ENCODE measurements around the gene NTRK3. TPM values are rescaled to one million over a fixed set of nuclear protein-coding genes. Genes with fewer than 3 reads are reported as not detected.

The NTRK3 gene
- total RNA-seq, 6 donors from 2014 or later, result 1.4 to 11.5 (median 2.4) TPM

GRCh38 chr15:88016406-88016805 lies 240.1 kb downstream of the NTRK3 start:
- ATAC-seq (ENCODE audit: low FRiP score in 2 of 2), result no peak
- H3K36me3 ChIP-seq, result no peaks in the 10 kb centered on the region
- H3K27me3 ChIP-seq, result no peaks in the 10 kb centered on the region
- no peaks in the 10 kb centered on the region for H3K9me3 ChIP-seq
- H3K27ac ChIP-seq, result no peak overlapping the region
- no peak for DNase-seq
- TF ChIP-seq CTCF (IDR thresholded peaks at IDR 0.05), result no peak
- no peak for TF ChIP-seq POLR2A (IDR thresholded peaks at IDR 0.05)
- TF ChIP-seq POLR2AphosphoS5 (IDR thresholded peaks at IDR 0.05), result no peak
- no peak for TF ChIP-seq EP300 (IDR thresholded peaks at IDR 0.05)
- 54 to 60% methylated on average over 3 of the region's 3 CpGs for WGBS, 2 donors
- no peak overlapping the region for H3K4me3 ChIP-seq
- H3K4me1 ChIP-seq, result no peaks in the 10 kb centered on the region

- Histone ChIP-seq H3K27me3 (no peaks in the 10 kb centered on the region), H3K4me1 (no peaks in the 10 kb centered on the region), H3K4me3 (no peak overlapping the region), H3K27ac (no peak overlapping the region), H3K9me3 (no peaks in the 10 kb centered on the region), H3K36me3 (no peaks in the 10 kb centered on the region)
- TF ChIP-seq POLR2AphosphoS5 (IDR thresholded peaks at IDR 0.05), result no peak
- TF ChIP-seq POLR2A (IDR thresholded peaks at IDR 0.05), result no peak
- TF ChIP-seq EP300 (IDR thresholded peaks at IDR 0.05), result no peak
- TF ChIP-seq CTCF (IDR thresholded peaks at IDR 0.05), result no peak
- no peak for ATAC-seq (ENCODE audit: low FRiP score in 2 of 2)
- 69 to 73% methylated on average over 9 of the region's 9 CpGs for WGBS, 2 donors
- DNase-seq, result peak in 1 of 2 donors; percentile 0
These were observed 241.2 kb downstream of the NTRK3 start for GRCh38 chr15:88015228-88015860.

- WGBS, 2 donors, result 85 to 86% methylated on average over 9 of the region's 9 CpGs
- no peaks in the 10 kb centered on the region for H3K36me3 ChIP-seq
- no peaks in the 10 kb centered on the region for H3K4me1 ChIP-seq
- ATAC-seq (ENCODE audit: low FRiP score in 2 of 2), result no peak
- no peak overlapping the region for H3K27ac ChIP-seq
- H3K4me3 ChIP-seq, result no peak overlapping the region
- no peaks in the 10 kb centered on the region for H3K27me3 ChIP-seq
- TF ChIP-seq POLR2AphosphoS5 (IDR thresholded peaks at IDR 0.05) (no peak), POLR2A (IDR thresholded peaks at IDR 0.05) (no peak), EP300 (IDR thresholded peaks at IDR 0.05) (no peak), CTCF (IDR thresholded peaks at IDR 0.05) (no peak)
- no peak for DNase-seq
- H3K9me3 ChIP-seq, result no peaks in the 10 kb centered on the region
These were observed 241.9 kb downstream of the NTRK3 start for GRCh38 chr15:88014454-88015160.

- WGBS, 2 donors, result 80 to 83% methylated on average over 4 to 7 of the region's 8 CpGs
- DNase-seq (no peak), ATAC-seq (ENCODE audit: low FRiP score in 2 of 2) (no peak)
- H3K27ac ChIP-seq, result no peak overlapping the region
- TF ChIP-seq POLR2A (IDR thresholded peaks at IDR 0.05), result no peak
- TF ChIP-seq EP300 (IDR thresholded peaks at IDR 0.05), result no peak
- TF ChIP-seq CTCF (IDR thresholded peaks at IDR 0.05), result no peak
- TF ChIP-seq POLR2AphosphoS5 (IDR thresholded peaks at IDR 0.05), result no peak
- no peaks in the 10 kb centered on the region for H3K9me3 ChIP-seq
- H3K36me3 ChIP-seq, result no peaks in the 10 kb centered on the region
- no peak overlapping the region for H3K4me3 ChIP-seq
- no peaks in the 10 kb centered on the region for H3K4me1 ChIP-seq
- H3K27me3 ChIP-seq, result no peaks in the 10 kb centered on the region
These were observed 243.4 kb downstream of the NTRK3 start for GRCh38 chr15:88013111-88013510.

Measured in upper lobe of left lung (tissue), 6 donors.